ENCODE data around the gene CAMK2D.

CAMK2D gene

DNA sequence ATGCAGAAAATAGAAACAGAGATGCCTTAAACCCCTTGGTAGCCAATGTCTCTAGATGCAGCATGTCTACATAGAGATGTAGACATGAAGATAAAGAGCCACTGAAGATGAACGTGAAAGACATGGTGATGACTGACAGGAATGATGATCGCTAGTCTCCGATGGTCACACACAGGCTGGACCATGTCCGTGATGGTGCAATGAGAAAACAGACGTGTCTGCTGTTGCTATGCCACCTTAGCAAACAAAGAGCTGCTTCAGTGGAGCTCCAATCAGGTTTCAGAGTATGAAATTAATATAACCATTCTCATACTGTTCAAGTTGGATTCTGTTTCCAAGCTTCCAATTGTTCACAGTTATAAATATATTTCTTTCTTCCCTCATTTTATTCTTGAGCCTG lies 256.5 kb downstream of the CAMK2D start:
- TF ChIP-seq ARNTL (CRISPR knock-in tag; IDR thresholded peaks at IDR 0.05; ENCODE audit: borderline replicate concordance, low read depth): no peak
- TF ChIP-seq ZNF8 (CRISPR knock-in tag; IDR thresholded peaks at IDR 0.05): no peak
- TF ChIP-seq, protein P1, sequence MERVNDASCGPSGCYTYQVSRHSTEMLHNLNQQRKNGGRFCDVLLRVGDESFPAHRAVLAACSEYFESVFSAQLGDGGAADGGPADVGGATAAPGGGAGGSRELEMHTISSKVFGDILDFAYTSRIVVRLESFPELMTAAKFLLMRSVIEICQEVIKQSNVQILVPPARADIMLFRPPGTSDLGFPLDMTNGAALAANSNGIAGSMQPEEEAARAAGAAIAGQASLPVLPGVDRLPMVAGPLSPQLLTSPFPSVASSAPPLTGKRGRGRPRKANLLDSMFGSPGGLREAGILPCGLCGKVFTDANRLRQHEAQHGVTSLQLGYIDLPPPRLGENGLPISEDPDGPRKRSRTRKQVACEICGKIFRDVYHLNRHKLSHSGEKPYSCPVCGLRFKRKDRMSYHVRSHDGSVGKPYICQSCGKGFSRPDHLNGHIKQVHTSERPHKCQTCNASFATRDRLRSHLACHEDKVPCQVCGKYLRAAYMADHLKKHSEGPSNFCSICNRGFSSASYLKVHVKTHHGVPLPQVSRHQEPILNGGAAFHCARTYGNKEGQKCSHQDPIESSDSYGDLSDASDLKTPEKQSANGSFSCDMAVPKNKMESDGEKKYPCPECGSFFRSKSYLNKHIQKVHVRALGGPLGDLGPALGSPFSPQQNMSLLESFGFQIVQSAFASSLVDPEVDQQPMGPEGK (CRISPR knock-in tag; IDR thresholded peaks at IDR 0.05; ENCODE audit: borderline replicate concordance): no peak
- TF ChIP-seq ZNF565 (CRISPR knock-in tag; conservative IDR thresholded peaks at IDR 0.05; ENCODE audit: low read depth): no peak
- TF ChIP-seq, protein P2, sequence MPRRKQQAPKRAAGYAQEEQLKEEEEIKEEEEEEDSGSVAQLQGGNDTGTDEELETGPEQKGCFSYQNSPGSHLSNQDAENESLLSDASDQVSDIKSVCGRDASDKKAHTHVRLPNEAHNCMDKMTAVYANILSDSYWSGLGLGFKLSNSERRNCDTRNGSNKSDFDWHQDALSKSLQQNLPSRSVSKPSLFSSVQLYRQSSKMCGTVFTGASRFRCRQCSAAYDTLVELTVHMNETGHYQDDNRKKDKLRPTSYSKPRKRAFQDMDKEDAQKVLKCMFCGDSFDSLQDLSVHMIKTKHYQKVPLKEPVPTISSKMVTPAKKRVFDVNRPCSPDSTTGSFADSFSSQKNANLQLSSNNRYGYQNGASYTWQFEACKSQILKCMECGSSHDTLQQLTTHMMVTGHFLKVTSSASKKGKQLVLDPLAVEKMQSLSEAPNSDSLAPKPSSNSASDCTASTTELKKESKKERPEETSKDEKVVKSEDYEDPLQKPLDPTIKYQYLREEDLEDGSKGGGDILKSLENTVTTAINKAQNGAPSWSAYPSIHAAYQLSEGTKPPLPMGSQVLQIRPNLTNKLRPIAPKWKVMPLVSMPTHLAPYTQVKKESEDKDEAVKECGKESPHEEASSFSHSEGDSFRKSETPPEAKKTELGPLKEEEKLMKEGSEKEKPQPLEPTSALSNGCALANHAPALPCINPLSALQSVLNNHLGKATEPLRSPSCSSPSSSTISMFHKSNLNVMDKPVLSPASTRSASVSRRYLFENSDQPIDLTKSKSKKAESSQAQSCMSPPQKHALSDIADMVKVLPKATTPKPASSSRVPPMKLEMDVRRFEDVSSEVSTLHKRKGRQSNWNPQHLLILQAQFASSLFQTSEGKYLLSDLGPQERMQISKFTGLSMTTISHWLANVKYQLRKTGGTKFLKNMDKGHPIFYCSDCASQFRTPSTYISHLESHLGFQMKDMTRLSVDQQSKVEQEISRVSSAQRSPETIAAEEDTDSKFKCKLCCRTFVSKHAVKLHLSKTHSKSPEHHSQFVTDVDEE (CRISPR knock-in tag; IDR thresholded peaks at IDR 0.05): no peak
- no peak for TF ChIP-seq RARB (CRISPR knock-in tag; IDR thresholded peaks at IDR 0.05)
- TF ChIP-seq ZFP3 (CRISPR knock-in tag; IDR thresholded peaks at IDR 0.05): no peak
- no peak for TF ChIP-seq CSDC2 (CRISPR knock-in tag; IDR thresholded peaks at IDR 0.05)
- TF ChIP-seq TCF4 (CRISPR knock-in tag; IDR thresholded peaks at IDR 0.05; ENCODE audit: borderline replicate concordance): no peak
- TF ChIP-seq ZFP30 (CRISPR knock-in tag; IDR thresholded peaks at IDR 0.05): no peak
- no peak for TF ChIP-seq SNAI2 (CRISPR knock-in tag; IDR thresholded peaks at IDR 0.05)
- TF ChIP-seq ISL1 (CRISPR knock-in tag; IDR thresholded peaks at IDR 0.05): no peak
- TF ChIP-seq, protein P3, sequence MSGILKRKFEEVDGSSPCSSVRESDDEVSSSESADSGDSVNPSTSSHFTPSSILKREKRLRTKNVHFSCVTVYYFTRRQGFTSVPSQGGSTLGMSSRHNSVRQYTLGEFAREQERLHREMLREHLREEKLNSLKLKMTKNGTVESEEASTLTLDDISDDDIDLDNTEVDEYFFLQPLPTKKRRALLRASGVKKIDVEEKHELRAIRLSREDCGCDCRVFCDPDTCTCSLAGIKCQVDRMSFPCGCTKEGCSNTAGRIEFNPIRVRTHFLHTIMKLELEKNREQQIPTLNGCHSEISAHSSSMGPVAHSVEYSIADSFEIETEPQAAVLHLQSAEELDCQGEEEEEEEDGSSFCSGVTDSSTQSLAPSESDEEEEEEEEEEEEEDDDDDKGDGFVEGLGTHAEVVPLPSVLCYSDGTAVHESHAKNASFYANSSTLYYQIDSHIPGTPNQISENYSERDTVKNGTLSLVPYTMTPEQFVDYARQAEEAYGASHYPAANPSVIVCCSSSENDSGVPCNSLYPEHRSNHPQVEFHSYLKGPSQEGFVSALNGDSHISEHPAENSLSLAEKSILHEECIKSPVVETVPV (CRISPR knock-in tag; IDR thresholded peaks at IDR 0.05): no peak
- no peak for TF ChIP-seq TOX (CRISPR knock-in tag; IDR thresholded peaks at IDR 0.05; ENCODE audit: borderline replicate concordance)
- no peak for TF ChIP-seq GLIS3 (CRISPR knock-in tag; IDR thresholded peaks at IDR 0.05)
- no peak for TF ChIP-seq BACH2 (CRISPR knock-in tag; IDR thresholded peaks at IDR 0.05; ENCODE audit: borderline replicate concordance)
- no peak for TF ChIP-seq ZC3H10 (CRISPR knock-in tag; IDR thresholded peaks at IDR 0.05)
- TF ChIP-seq, protein P4, sequence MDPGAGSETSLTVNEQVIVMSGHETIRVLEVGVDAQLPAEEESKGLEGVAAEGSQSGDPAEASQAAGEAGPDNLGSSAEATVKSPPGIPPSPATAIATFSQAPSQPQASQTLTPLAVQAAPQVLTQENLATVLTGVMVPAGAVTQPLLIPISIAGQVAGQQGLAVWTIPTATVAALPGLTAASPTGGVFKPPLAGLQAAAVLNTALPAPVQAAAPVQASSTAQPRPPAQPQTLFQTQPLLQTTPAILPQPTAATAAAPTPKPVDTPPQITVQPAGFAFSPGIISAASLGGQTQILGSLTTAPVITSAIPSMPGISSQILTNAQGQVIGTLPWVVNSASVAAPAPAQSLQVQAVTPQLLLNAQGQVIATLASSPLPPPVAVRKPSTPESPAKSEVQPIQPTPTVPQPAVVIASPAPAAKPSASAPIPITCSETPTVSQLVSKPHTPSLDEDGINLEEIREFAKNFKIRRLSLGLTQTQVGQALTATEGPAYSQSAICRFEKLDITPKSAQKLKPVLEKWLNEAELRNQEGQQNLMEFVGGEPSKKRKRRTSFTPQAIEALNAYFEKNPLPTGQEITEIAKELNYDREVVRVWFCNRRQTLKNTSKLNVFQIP (CRISPR knock-in tag; IDR thresholded peaks at IDR 0.05; ENCODE audit: borderline replicate concordance, low read depth): no peak
- TF ChIP-seq ZNF70 (CRISPR knock-in tag; IDR thresholded peaks at IDR 0.05): no peak
- TF ChIP-seq, protein P5, sequence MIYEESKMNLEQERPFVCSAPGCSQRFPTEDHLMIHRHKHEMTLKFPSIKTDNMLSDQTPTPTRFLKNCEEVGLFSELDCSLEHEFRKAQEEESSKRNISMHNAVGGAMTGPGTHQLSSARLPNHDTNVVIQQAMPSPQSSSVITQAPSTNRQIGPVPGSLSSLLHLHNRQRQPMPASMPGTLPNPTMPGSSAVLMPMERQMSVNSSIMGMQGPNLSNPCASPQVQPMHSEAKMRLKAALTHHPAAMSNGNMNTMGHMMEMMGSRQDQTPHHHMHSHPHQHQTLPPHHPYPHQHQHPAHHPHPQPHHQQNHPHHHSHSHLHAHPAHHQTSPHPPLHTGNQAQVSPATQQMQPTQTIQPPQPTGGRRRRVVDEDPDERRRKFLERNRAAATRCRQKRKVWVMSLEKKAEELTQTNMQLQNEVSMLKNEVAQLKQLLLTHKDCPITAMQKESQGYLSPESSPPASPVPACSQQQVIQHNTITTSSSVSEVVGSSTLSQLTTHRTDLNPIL (CRISPR knock-in tag; IDR thresholded peaks at IDR 0.05; ENCODE audit: low read depth): no peak
- ATAC-seq: no peak

DNA sequence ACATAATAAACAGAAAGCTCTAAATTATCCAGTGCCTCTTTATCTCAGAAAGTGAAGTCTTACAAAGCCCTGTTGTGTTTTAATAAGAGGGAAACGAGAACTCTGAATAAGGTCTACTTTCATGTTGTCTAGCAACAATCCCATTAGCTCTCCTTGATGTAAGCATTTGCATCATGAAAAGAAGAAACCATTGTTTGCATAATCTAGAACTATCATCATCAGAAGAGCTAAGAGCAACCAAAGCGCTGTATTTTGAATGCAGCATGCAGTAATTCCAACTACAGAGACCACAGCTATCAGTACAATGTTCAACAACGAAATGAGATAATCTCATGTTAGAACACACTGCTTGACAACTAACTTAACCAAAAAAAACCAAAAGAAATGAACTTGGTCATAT lies 257.1 kb downstream of the CAMK2D start:
- no peak for TF ChIP-seq CSDC2 (CRISPR knock-in tag; IDR thresholded peaks at IDR 0.05)
- TF ChIP-seq, protein P4 (CRISPR knock-in tag; IDR thresholded peaks at IDR 0.05; ENCODE audit: borderline replicate concordance, low read depth): no peak
- no peak for TF ChIP-seq OSR1 (CRISPR knock-in tag; IDR thresholded peaks at IDR 0.05)
- TF ChIP-seq ZC3H10 (CRISPR knock-in tag; IDR thresholded peaks at IDR 0.05): no peak
- no peak for TF ChIP-seq ESRRG (CRISPR knock-in tag; IDR thresholded peaks at IDR 0.05)
- TF ChIP-seq, protein P3 (CRISPR knock-in tag; IDR thresholded peaks at IDR 0.05): no peak
- TF ChIP-seq PPARA (CRISPR knock-in tag; IDR thresholded peaks at IDR 0.05; ENCODE audit: borderline replicate concordance): no peak
- no peak for TF ChIP-seq RARB (CRISPR knock-in tag; IDR thresholded peaks at IDR 0.05)
- TF ChIP-seq, protein P2 (CRISPR knock-in tag; IDR thresholded peaks at IDR 0.05): no peak
- no peak for TF ChIP-seq SNAI2 (CRISPR knock-in tag; IDR thresholded peaks at IDR 0.05)
- no peak for TF ChIP-seq ZFP30 (CRISPR knock-in tag; IDR thresholded peaks at IDR 0.05)
- TF ChIP-seq GLIS3 (CRISPR knock-in tag; IDR thresholded peaks at IDR 0.05): no peak
- TF ChIP-seq BACH2 (CRISPR knock-in tag; IDR thresholded peaks at IDR 0.05; ENCODE audit: borderline replicate concordance): no peak
- TF ChIP-seq ISL1 (CRISPR knock-in tag; IDR thresholded peaks at IDR 0.05): no peak
- TF ChIP-seq ZFP3 (CRISPR knock-in tag; IDR thresholded peaks at IDR 0.05): no peak
- no peak for TF ChIP-seq TOX (CRISPR knock-in tag; IDR thresholded peaks at IDR 0.05; ENCODE audit: borderline replicate concordance)
- ATAC-seq: no peak
